Stomach (tissue), 4 donors: ENCODE measurements around the gene DTD1.

Experiments used
- EP300 ChIP-seq: sonication (generic); formaldehyde crosslinking; IDR thresholded peaks from one replicate; pipeline ENCODE4 v1.6.1; 2017; ENCODE audit warnings: antibody characterized with exemption
- POLR2A ChIP-seq, 4 donors: fragments of 450-650 bp; IDR thresholded peaks; one replicate each; pipeline ENCODE4 v1.6.1; 2016; ENCODE audit warnings: antibody characterized with exemption in 4 of 4, control low read depth in 2 of 4, mild to moderate bottlenecking in 1 of 4, moderate library complexity in 1 of 4
- POLR2AphosphoS5 ChIP-seq, 3 donors: sonication (generic); formaldehyde crosslinking; IDR thresholded peaks; one replicate each; pipeline ENCODE4 v1.6.1; 2016; ENCODE audit warnings: antibody characterized with exemption in 3 of 3
- TF ChIP-seq, protein P1 (sequence below), 7 experiments: fragments of 450-650 bp in 4 of 7; fragments of 200-600 bp in 3 of 7; sonication (generic) in 3 of 7; IDR thresholded peaks; one replicate each; pipeline ENCODE4 v1.5.1; 2016 to 2019; ENCODE audit warnings: antibody characterized with exemption in 7 of 7, control low read depth in 2 of 7, mild to moderate bottlenecking in 1 of 7

DNA sequence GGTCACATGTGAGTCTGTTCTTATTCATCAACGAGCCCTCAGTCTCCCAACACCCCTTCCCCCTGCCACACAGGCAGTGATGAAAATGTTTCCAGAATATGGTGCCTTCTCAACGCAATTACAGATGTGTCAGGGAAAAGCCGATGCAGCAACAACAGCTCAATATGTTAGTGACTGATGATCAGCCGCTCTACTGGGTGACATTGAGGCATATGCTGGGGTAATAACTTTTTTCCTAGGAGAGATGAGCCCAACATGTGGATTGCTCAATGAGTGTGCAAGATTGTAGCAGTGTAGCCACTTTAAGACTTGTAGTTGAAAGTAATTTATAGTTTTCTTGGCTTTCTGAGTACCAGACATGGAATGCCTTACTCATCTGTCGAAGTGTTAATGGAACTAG lies 49.4 kb downstream of the DTD1 start:
- TF ChIP-seq POLR2A (IDR thresholded peaks at IDR 0.05) (no peak), POLR2AphosphoS5 (IDR thresholded peaks at IDR 0.05) (no peak), EP300 (no peak)
- TF ChIP-seq, protein P1, sequence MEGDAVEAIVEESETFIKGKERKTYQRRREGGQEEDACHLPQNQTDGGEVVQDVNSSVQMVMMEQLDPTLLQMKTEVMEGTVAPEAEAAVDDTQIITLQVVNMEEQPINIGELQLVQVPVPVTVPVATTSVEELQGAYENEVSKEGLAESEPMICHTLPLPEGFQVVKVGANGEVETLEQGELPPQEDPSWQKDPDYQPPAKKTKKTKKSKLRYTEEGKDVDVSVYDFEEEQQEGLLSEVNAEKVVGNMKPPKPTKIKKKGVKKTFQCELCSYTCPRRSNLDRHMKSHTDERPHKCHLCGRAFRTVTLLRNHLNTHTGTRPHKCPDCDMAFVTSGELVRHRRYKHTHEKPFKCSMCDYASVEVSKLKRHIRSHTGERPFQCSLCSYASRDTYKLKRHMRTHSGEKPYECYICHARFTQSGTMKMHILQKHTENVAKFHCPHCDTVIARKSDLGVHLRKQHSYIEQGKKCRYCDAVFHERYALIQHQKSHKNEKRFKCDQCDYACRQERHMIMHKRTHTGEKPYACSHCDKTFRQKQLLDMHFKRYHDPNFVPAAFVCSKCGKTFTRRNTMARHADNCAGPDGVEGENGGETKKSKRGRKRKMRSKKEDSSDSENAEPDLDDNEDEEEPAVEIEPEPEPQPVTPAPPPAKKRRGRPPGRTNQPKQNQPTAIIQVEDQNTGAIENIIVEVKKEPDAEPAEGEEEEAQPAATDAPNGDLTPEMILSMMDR (IDR thresholded peaks at IDR 0.05): no peak
